ENCODE data around the gene EXOC3L2.

Gene EXOC3L2

GRCh38 chr19:45218426-45218825, 26.8 kb downstream of the EXOC3L2 start:
- H3K27ac ChIP-seq = no peak overlapping the region
- TF ChIP-seq CTCF (IDR thresholded peaks at IDR 0.05) (no peak), ZFX (IDR thresholded peaks at IDR 0.05; ENCODE audit: borderline replicate concordance) (no peak)

- no peak for TF ChIP-seq CTCF (IDR thresholded peaks at IDR 0.05)
- no peak for TF ChIP-seq ZFX (IDR thresholded peaks at IDR 0.05; ENCODE audit: borderline replicate concordance)
Measured at GRCh38 chr19:45217957-45218334, 27.3 kb downstream of the EXOC3L2 start.

GRCh38 chr19:45217193-45217956, 27.8 kb downstream of the EXOC3L2 start:
- no peak for TF ChIP-seq CTCF (IDR thresholded peaks at IDR 0.05)
- no peak for TF ChIP-seq ZFX (IDR thresholded peaks at IDR 0.05; ENCODE audit: borderline replicate concordance)
- no peak overlapping the region for H3K27ac ChIP-seq

More at GRCh38 chr19:45217957-45218334, 27.3 kb downstream of the EXOC3L2 start:
- H3K27ac ChIP-seq = no peak overlapping the region

GRCh38 chr19:45216667-45217066, 28.5 kb downstream of the EXOC3L2 start:
- H3K27ac ChIP-seq = no peak overlapping the region
- TF ChIP-seq CTCF (IDR thresholded peaks at IDR 0.05) (no peak), ZFX (IDR thresholded peaks at IDR 0.05; ENCODE audit: borderline replicate concordance) (no peak)

- no peak overlapping the region for H3K27ac ChIP-seq
- TF ChIP-seq CTCF (IDR thresholded peaks at IDR 0.05) (no peak), ZFX (IDR thresholded peaks at IDR 0.05; ENCODE audit: borderline replicate concordance) (no peak)
Measured at GRCh38 chr19:45215391-45216191, 29.6 kb downstream of the EXOC3L2 start.

- TF ChIP-seq CTCF (IDR thresholded peaks at IDR 0.05) (no peak), ZFX (IDR thresholded peaks at IDR 0.05; ENCODE audit: borderline replicate concordance) (no peak)
Measured at GRCh38 chr19:45213031-45213430, 32.2 kb downstream of the EXOC3L2 start.

More at GRCh38 chr19:45213031-45213430, 32.2 kb downstream of the EXOC3L2 start:
- no peak overlapping the region for H3K27ac ChIP-seq

Data from 22Rv1 (cell line).